Dermis blood vessel endothelial cell (primary cell): ENCODE measurements around the gene EVI5. TPM values are rescaled to one million over a fixed set of nuclear protein-coding genes. Genes with fewer than 3 reads are reported as not detected.
A peak's percentile ranks its signal among the peaks of the same experiment; 100 is the strongest.

Experiments used
- DNase-seq: peaks from one replicate; pipeline ENCODE4 v3.0.0; 2010
- total RNA-seq: library from RNA; depleted of rRNA; stranded (reverse); fragments of >200 nt; gene quantifications from 2 replicates; pipeline ENCODE4 v1.2.3, GENCODE V29; 2014

EVI5 gene
- total RNA-seq, result 23.0 and 25.5 TPM in 2 replicates

DNA sequence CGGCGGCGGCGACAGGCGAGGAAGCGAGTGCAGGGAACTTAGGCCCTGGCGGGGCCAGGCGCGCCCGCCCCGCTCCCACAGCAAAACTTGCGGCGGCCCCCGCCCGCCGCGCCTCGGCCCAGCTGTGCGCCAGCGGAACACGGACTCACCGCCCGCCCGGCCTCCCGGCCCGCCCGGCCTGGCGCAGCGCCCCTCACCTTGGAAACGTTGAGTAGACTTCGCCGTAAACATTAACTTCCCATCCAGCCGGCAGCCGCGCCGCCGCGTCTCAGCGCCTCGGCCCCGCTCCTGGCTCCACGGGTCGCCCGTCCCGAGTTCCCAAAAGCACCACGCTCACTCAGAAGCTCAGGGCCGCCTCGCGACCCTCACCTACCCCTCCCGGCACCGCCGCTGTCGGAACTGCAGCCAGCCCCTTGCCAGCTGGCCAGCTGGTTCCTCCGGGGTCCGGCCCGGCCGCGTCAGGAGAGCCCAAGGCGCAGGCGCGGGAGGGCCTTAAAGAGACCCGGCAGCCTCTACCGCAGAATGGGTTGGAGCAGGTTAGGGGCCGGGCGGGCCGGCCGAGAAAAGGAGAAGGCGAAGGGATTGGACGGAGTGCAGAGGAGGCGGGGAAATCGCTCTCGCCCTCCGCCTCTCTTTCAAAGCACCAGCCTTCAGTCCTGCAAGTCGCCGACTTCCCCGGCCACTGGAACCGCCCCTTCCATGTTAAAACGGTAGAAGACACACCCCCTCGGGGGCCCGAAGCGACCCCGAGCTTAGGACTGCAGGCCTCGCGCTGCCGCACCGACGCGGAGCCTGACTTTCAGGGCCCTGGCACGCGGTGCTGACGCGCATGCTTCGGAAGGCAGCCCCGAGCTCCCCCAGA is at the start of gene EVI5:
Gene EVI5, minus strand, starts transcription at position 470 of the 862 bp plus-strand sequence. CDS start 48,562 bp downstream, outside the sequence.
- DNase-seq, result peak; percentile 98

DNA sequence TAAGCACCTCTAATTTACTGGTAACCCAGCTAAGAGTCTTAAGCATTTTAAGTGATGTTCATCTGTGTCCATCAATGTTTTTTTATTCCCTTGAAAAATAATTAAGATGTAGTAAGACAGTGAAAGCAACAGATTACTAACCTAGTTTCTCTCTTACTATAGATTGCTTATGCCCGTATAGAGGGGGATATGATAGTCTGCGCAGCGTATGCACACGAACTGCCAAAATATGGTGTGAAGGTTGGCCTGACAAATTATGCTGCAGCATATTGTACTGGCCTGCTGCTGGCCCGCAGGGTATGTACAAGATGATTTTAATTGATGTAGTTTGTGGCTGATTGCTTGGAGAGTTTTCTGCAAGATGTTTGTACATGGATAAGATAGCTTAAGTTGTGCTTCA is 49.7 kb upstream of the EVI5 start:
- no peak for DNase-seq

DNA sequence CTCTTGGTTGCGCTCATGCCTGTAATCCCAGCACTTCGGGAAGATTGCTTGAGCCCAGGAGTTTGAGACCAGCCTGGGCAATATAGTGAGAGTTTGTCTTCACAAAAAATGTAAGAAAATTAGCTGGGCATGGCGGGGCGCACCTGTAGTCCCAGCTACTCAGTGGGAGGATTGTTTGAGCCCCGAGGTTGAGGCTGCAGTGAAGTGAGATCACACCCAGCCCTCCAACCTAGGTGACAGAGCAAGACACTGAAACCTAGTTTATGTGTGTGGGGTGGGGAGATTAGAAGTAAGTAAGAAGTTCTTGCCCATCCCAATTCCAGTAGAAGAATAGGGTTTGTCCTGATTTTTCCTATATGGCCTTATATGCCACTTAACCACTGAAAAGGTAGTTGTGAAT is 48.9 kb upstream of the EVI5 start:
- no peak for DNase-seq

DNA sequence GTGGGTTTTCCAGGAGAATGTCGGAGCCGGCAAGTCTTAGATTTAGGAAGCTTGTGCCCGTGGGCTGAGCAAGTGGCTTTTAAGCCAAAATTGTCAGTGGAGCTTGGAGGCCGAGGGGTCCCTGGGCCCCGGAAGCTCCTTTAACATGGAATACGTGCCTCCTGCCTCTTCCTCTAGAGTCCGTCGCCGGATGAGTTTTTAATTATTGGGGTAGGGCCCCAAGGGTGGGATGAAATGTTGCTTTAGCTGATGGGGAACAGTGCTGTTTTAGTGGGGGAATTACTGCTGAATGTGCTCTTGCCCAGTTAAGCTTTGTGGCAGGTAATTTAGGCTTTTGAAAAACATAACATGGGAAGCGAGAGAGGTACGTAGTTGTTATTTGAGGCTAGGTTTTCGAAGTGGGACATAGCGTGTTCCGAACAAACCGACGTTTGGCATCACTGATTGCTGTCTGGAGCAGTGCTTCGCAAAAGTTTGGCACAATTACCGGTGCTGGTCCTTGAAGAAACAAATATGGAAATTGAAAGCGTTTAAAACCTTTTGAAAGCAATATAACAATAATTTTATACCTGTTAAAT is 47.7 kb upstream of the EVI5 start:
- DNase-seq, result peak; percentile 38

DNA sequence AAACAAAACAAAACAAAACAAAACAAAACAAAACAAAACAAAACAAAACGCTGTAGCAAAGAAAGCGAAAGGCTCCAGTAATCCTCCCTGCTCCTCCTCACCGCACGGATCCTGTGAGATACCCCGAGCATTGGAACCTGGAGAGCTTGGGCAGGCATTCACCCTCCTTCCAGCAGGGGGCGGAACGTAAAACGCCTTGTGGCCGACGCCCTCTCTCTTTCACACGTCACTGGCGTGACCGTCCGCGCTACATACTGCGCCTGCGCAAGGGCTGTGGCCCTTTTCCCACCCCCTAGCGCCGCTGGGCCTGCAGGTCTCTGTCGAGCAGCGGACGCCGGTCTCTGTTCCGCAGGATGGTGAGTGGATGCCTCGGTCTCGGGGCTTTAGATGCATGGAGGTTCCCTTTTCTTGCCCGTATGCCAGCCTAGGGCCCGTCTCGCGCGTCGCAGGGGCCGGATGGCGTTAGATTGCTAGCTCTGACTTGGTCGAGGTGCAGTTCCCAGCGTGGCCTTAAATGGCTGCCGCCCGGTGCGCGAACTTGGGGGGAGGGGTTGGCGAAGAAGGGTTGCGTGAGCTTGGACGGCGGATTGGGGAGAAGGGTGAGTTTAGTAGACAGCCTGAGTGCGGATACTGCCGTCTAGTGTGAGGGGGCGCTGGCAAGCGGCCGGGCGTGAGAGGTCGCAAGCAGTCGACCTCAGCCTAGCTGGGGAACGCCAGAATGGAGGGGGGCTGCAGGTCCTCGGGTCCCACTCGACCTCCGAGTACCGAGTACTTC is 47.0 kb upstream of the EVI5 start, which contains the start of gene RPL5:
Gene RPL5, plus strand, starts transcription at position 279 of the 775 bp plus-strand sequence. Its CDS starts 75 bp downstream, at position 354.
- peak; percentile 99 for DNase-seq

DNA sequence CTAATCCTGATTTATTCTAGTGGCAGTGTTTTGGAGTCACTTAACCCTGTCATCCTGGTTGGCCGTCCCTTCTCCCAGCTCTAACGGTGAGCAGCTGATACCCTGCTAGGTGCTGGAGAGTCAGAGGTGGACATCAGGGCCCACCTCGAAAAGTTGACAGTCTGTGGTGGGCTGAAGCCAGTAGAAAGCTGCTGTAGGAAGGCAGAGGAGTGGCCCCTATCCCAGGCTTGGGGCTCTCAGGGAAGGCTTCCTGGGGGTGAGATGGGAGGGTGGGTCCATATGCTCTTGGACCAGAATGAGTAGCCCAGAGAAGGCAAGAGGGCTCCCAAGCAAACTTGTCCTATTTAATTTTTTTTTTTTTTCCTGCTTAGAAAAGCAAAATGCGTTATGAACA is 46.5 kb upstream of the EVI5 start:
- no peak for DNase-seq

DNA sequence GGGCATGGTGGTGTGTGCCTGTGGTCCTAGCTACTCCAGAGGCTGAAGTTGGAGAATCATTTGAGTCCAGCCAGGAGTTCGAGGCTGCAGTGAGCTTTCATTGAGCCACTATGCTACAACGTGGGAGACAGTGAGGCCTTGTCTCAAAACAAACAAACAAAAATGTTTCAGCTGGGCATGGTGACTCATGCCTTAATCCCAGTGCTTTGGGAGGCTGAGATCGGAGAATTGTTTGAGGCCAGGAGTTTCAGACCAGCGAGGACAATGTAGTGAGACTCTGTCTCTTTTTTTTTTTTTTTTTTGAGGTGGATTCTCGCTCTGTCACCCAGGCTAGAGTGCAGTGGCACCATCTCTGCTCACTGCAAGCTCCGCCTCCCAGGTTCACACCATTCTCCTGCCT is 41.9 kb upstream of the EVI5 start:
- DNase-seq, result no peak

DNA sequence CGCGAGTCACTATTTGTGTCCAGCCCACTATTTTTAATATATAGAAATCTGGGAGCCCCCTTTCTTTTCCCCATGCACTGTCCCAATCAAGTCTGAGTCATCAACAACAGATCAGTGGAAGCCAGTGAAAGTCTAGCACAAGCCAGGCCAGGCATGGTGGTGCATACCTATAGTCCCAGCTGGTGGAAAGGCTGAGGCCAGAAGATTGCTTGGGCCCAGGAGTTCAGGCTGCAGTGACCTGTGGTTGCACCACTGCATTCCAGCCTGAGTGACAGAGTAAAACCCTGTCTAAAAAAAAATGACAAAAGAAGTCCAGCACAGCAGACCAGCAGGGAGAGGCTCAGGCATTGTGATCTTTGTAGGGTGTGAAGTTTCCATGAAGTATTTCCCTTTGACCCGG is 38.0 kb upstream of the EVI5 start:
- no peak for DNase-seq

DNA sequence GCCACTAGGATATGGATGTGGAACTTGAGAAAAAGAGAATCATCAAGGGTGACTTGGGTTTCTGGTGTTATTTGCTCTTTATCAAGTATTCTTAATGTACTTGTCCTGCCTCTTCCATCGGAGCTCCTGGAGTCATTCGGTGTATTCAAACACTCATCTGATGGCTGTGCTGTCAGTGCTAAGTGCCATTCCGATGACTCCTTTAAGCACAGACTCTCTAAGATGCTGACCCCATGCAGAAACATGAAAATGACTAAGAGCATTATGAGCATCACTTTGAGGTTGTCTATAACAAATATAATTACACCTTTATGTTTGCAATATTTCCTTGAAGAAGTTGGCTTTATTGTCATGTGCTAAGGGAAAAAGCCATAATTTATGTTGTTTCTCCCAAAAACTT is 35.6 kb upstream of the EVI5 start:
- DNase-seq, result no peak

DNA sequence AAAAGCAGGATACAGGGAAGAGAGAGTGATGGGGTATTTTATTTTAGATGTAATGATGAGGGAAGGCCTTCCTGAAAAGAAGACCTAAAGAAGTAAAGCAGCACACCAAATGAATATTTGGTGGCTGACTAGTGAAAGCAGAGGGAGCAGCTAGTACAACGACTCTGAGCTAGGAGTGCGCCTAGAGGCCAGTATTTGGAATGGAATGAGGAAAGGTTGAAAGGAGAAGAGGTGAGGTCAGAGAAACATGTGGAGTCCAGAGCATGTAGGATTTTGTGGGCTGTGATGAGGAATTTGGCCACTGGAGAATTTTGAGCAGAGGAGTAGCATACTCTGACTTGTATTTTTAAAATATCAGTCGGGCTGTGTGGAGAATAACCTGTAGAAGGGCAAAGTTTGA is 35.1 kb upstream of the EVI5 start:
- no peak for DNase-seq

DNA sequence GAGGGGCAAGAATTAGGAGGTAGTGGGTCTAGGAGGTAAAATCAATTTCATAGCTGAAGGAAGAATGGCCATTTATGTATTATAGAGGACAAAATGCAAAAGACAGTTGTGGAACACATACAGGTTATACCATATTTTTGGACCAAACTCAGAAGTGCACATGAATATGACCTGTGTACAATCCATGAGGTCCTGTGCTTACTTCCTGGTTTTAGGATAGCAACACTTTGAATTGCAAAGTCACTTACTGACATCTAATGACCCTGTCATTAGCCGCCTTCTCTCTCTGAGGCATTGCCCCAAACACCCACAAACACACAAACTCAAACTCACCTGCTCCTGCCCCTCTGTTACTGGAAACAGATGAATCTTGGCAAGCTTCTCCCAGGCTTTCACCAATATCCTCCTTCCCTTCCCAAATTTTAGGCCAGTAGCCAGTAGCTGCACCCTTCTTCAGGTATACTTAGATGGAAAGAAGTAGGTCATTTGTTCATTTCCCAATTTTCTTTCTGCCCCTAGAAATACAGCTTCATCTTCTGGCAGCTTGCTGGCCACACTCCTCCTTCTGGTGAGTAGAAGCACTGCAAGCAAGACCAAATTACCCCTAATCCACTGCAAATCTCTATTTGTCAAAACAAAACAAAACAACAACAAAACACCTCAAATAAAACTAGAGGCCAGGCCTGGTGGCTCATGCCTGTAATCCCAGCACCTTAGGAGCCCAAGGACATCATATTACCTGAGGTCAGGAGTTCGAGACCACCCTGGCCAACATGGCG is 33.3 kb upstream of the EVI5 start:
- peak; percentile 64 for DNase-seq

DNA sequence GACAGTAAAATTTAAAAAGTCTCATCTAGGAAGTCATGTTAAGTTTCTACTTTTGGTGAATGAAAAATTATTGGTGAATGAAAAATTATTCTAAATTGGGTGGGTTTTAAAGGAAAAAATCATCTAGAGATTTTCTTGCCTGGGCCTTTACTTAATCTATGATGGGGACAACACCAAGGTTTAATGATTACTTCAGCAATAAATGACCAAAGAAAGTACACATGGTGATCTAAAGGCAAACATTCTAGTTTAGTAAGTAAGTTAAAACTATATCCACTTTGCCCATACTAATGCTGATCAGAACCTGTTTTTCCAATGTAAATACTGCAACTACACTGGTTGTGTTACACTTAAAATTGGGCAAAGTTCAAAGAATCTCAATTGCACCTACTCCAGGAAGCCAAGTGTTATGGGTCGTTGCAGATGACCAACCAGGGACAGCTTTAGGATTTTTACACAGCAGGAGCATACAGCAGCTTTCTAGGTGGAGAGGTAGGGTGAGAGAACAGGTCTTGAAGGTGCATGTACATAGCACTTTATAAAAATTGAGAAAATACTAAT is 32.3 kb upstream of the EVI5 start:
- no peak for DNase-seq

DNA sequence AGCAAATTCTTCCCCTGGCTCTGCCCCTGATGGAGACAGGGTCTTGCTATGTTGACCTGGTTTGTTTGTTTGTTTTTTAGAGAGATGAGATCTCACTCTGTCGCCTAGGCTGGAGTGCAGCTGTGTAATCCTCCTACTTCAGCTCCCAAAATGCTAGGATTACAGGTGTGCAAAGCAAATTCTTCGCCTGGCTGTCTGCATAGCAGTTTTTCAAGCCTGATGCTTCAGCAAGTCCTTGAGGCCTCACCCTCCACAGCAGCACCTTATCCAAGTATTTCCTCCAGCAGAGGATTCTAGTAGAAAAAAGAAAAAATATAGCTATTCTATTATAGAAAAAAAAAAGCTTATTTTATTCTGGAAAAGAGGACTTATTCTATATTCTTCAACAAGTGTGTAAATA is 31.8 kb upstream of the EVI5 start:
- no peak for DNase-seq

DNA sequence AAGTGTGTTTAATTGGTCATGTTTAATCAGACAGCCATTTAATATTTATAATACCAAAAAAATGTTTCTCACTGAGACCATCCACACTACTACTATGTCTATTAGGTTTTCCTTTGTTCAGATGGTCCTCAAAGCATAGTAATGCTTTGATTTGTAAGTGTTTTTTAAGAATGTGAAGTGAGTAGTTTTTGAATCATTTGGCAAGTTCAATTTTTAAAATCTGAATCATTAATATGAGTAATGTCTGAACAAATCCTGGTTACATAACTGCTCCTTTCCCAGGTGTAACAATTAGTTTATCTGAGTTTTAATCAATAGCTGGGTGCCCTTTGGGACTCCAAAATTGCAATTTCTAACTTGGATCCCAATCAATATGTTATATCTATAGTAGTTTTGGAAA is 23.5 kb upstream of the EVI5 start:
- no peak for DNase-seq

DNA sequence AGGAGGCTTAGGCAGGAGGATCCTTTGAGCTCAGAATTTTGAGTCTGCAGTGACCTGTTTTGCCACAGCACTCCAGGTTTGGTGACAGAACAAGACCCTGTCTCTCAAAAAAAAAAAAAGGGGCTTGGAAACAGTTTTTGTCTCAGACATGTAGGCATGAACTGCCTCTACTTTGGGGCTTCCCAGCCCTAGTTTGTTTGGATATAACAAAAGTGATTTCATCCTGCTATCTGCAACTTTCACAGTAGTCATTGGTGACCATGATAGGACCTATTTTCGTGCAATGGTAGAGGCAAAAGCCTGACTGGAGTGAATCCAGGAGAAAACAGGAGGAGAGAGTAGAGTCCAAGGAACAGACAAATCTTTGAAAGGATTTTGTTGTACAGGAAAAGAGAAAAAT is 20.3 kb upstream of the EVI5 start:
- no peak for DNase-seq

DNA sequence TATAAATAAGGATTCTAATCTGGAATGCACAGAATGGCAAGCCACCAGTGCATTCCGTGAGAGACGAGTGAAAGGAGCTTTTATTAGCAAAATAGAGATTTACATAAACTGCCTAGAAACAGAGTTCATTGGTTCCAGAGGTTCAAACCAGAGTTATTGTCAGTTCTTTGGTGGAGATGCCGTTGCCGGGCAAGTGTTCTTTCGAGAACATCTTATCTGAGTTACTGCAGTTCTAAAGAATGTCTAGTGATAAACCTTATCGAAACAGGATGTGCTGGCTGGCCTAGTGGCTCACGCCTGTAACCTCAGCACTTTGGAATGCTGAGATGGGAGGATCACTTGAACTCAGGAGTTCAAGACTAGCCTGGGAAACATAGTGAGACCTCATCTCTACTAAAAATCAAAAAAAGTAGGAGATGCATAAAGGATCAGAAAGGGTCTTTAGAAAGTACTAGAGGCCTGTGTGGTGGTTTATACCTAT is 19.9 kb upstream of the EVI5 start:
- DNase-seq, result peak; percentile 90

DNA sequence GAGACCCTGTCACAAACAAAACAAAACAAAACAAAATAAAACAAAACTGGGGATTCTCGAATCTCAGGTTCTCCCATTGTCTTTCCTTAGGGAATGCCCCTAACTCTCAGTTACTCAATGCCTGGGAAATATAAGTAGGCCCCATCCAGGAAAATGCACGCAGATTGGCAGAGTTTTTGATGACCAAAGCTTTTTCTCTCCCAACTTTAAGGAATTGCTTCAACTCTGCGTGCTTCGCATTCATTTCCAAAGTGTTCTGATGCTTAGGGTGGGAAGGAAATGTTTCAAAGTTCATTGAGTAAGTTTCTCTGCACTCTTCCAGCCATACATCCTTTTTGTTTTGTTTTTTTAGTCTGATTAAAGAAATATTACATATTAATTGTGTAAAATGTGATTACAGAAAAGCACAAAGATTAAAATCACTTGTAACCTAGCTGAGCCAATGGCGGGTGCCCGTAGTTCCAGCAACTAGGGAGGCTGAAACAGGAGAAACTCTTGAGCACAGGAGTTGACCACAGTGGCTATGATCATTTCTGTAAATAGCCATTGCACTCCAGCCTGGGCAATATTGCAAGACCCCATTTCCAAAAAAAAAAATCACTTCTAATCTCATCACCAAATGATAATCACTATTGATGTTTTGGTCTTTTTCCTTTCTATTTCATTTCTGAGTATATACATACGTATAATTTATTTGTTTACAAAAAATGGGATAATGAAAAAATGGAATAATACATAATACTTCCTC is 18.4 kb upstream of the EVI5 start:
- DNase-seq, result no peak

DNA sequence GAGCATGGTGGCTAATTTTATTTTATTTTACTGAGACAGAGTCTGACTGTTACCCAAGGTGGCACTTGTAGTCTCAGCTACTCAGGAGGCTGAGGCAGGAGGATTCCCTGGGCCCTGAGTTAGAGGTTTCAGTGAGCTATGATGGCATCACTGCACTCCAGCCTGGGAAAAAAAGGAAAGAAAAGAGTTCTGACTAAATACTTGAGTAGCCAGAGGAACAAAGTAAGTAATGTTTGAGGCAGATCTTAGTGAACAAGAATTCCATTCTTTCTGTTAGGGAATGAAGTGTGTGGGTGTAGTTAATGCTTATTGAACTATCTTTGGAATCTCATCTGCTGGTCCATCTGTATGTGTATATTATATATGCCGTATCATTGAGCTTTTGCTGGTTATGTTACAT is 13.1 kb upstream of the EVI5 start:
- no peak for DNase-seq

DNA sequence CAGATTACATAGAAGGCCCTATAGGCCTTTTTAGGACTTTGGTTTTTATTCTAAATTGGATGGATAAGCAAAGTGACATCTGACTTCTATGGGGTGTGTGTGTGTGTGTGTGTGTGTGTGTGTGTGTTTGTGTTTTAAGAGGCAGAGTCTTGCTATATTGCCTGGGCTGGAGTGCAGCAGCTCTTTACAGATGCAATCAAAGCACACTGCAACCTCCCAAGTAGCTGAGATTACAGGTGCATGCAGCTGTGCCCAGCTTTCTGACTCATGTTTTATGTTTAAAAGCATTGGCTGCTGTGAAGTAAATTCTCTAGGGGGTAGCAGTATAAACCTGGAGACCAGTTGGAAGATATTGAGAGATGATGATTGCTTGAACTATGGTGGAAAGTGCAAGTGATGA is 12.4 kb upstream of the EVI5 start:
- no peak for DNase-seq

DNA sequence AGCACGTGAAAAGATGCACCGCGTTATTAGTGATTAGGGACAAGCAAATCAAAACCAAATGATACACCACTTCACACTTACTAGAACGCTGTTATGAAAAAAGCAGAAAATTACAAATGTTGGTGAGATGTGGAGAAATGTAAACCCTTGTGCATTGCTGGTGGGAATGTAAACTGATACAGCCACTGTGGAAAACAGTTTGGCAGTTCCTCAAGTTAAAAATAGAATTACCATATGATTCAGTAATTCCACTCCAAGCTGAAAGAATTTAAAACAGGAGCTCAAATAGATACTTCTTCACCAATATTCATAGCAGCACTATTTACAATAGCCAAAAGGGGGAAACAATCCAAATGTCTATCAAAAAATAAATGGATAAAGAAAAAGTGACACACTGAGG is 10.3 kb upstream of the EVI5 start:
- no peak for DNase-seq

DNA sequence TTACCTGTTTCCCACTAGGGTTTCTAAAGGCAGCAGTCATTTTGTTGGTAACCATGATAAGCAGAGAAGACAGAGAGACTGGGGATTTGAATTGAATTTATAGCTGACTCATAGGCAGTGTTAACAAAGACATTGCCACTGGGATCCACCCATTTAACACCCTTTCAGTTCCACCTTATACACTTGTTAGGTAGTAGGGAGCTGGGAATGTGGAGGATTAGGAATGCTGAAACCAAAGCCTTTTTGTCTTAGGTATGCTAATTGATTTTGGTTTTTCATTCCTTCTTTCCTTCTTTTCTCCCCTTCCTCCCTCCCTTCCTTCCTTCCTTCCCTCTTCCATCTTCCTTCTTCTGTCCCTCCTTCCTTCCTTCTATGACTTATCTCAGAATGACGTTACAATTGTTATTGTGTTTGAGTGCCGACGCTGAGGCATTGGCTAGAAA is 7.5 kb upstream of the EVI5 start:
- peak; percentile 59 for DNase-seq
